ENCODE measurements around the gene SLIT1.

Gene SLIT1

GRCh38 chr10:97136756-97137155 is 49.0 kb downstream of the SLIT1 start:
- H3K4me3 ChIP-seq (ENCODE audit: low read length), result no peak overlapping the region
- no peak for DNase-seq (ENCODE audit: low read depth)
- TF ChIP-seq CTCF (conservative IDR thresholded peaks at IDR 0.05; ENCODE audit: low read length), result no peak

GRCh38 chr10:97135464-97135863 is 50.3 kb downstream of the SLIT1 start:
- H3K4me3 ChIP-seq (ENCODE audit: low read length), result no peak overlapping the region
- no peak for DNase-seq (ENCODE audit: low read depth)
- TF ChIP-seq CTCF (conservative IDR thresholded peaks at IDR 0.05; ENCODE audit: low read length), result no peak

- H3K4me3 ChIP-seq (ENCODE audit: low read length), result no peak overlapping the region
- no peak for DNase-seq (ENCODE audit: low read depth)
- TF ChIP-seq CTCF (conservative IDR thresholded peaks at IDR 0.05; ENCODE audit: low read length), result no peak
Observed at GRCh38 chr10:97134983-97135382, 50.8 kb downstream of the SLIT1 start.

GRCh38 chr10:97134110-97134509 is 51.6 kb downstream of the SLIT1 start:
- no peak for TF ChIP-seq CTCF (conservative IDR thresholded peaks at IDR 0.05; ENCODE audit: low read length)
- no peak for DNase-seq (ENCODE audit: low read depth)

GRCh38 chr10:97132273-97132672 is 53.5 kb downstream of the SLIT1 start:
- TF ChIP-seq CTCF (conservative IDR thresholded peaks at IDR 0.05; ENCODE audit: low read length), result no peak
- DNase-seq (ENCODE audit: low read depth), result no peak
- no peak overlapping the region for H3K4me3 ChIP-seq (ENCODE audit: low read length)

More at GRCh38 chr10:97134110-97134509, 51.6 kb downstream of the SLIT1 start:
- no peak overlapping the region for H3K4me3 ChIP-seq (ENCODE audit: low read length)

- H3K4me3 ChIP-seq (ENCODE audit: low read length), result no peak overlapping the region
- TF ChIP-seq CTCF (conservative IDR thresholded peaks at IDR 0.05; ENCODE audit: low read length), result no peak
- DNase-seq (ENCODE audit: low read depth), result peak; percentile 37
Observed at GRCh38 chr10:97131666-97132065, 54.1 kb downstream of the SLIT1 start.

- no peak for DNase-seq (ENCODE audit: low read depth)
- no peak for TF ChIP-seq CTCF (conservative IDR thresholded peaks at IDR 0.05; ENCODE audit: low read length)
- H3K4me3 ChIP-seq (ENCODE audit: low read length), result no peak overlapping the region
Observed at GRCh38 chr10:97131181-97131628, 54.6 kb downstream of the SLIT1 start.
